ENCODE measurements around the gene MYRIP.

Gene MYRIP

GRCh38 chr3:40248591-40248990 is 439.2 kb downstream of the MYRIP start:
- no peaks in the 10 kb centered on the region for H3K4me1 ChIP-seq (ENCODE audit: control insufficient read depth, insufficient read depth, low read length)
- H3K9me3 ChIP-seq (ENCODE audit: control insufficient read depth, low read length) = no peaks in the 10 kb centered on the region
- no peaks in the 10 kb centered on the region for H3K27me3 ChIP-seq (ENCODE audit: control insufficient read depth, insufficient read depth, low read length, poor library complexity, severe bottlenecking)
- H3K4me3 ChIP-seq (ENCODE audit: insufficient read depth, low read depth, low read length) = no peak overlapping the region
- H3K27ac ChIP-seq (ENCODE audit: insufficient read depth, low read depth, low read length, poor library complexity, severe bottlenecking) = no peak overlapping the region
- no peaks in the 10 kb centered on the region for H3K36me3 ChIP-seq (ENCODE audit: control insufficient read depth, insufficient read depth, low read length)

GRCh38 chr3:40249168-40249567 is 439.8 kb downstream of the MYRIP start:
- H3K4me3 ChIP-seq (ENCODE audit: insufficient read depth, low read depth, low read length) = no peak overlapping the region
- no peaks in the 10 kb centered on the region for H3K4me1 ChIP-seq (ENCODE audit: control insufficient read depth, insufficient read depth, low read length)
- 89 to 95% methylated on average over 3 of the region's 3 CpGs for WGBS, 2 experiments

GRCh38 chr3:40254491-40254890 is 445.1 kb downstream of the MYRIP start:
- no peaks in the 10 kb centered on the region for H3K9me3 ChIP-seq (ENCODE audit: control insufficient read depth, low read length)
- no peaks in the 10 kb centered on the region for H3K27me3 ChIP-seq (ENCODE audit: control insufficient read depth, insufficient read depth, low read length, poor library complexity, severe bottlenecking)
- no peak overlapping the region for H3K27ac ChIP-seq (ENCODE audit: insufficient read depth, low read depth, low read length, poor library complexity, severe bottlenecking)
- H3K4me1 ChIP-seq (ENCODE audit: control insufficient read depth, insufficient read depth, low read length) = no peaks in the 10 kb centered on the region
- no peak overlapping the region for H3K4me3 ChIP-seq (ENCODE audit: insufficient read depth, low read depth, low read length)
- H3K36me3 ChIP-seq (ENCODE audit: control insufficient read depth, insufficient read depth, low read length) = no peaks in the 10 kb centered on the region
- WGBS, 2 experiments = 83 to 90% methylated on average over 2 of the region's 2 CpGs

More at GRCh38 chr3:40249168-40249567, 439.8 kb downstream of the MYRIP start:
- no peaks in the 10 kb centered on the region for H3K27me3 ChIP-seq (ENCODE audit: control insufficient read depth, insufficient read depth, low read length, poor library complexity, severe bottlenecking)
- H3K36me3 ChIP-seq (ENCODE audit: control insufficient read depth, insufficient read depth, low read length) = no peaks in the 10 kb centered on the region
- H3K27ac ChIP-seq (ENCODE audit: insufficient read depth, low read depth, low read length, poor library complexity, severe bottlenecking) = no peak overlapping the region
- no peaks in the 10 kb centered on the region for H3K9me3 ChIP-seq (ENCODE audit: control insufficient read depth, low read length)

GRCh38 chr3:40254891-40255290 is 445.5 kb downstream of the MYRIP start:
- H3K36me3 ChIP-seq (ENCODE audit: control insufficient read depth, insufficient read depth, low read length) = no peaks in the 10 kb centered on the region
- WGBS, 2 experiments = 80 to 91% methylated on average over 2 of the region's 2 CpGs
- no peak overlapping the region for H3K27ac ChIP-seq (ENCODE audit: insufficient read depth, low read depth, low read length, poor library complexity, severe bottlenecking)
- no peak overlapping the region for H3K4me3 ChIP-seq (ENCODE audit: insufficient read depth, low read depth, low read length)
- no peaks in the 10 kb centered on the region for H3K27me3 ChIP-seq (ENCODE audit: control insufficient read depth, insufficient read depth, low read length, poor library complexity, severe bottlenecking)
- H3K4me1 ChIP-seq (ENCODE audit: control insufficient read depth, insufficient read depth, low read length) = no peaks in the 10 kb centered on the region
- H3K9me3 ChIP-seq (ENCODE audit: control insufficient read depth, low read length) = no peaks in the 10 kb centered on the region

GRCh38 chr3:40255532-40255931 is 446.1 kb downstream of the MYRIP start:
- no peak overlapping the region for H3K4me3 ChIP-seq (ENCODE audit: insufficient read depth, low read depth, low read length)
- 80% methylated on average over 1 of the region's 1 CpG for WGBS, 2 experiments
- H3K9me3 ChIP-seq (ENCODE audit: control insufficient read depth, low read length) = no peaks in the 10 kb centered on the region
- no peaks in the 10 kb centered on the region for H3K36me3 ChIP-seq (ENCODE audit: control insufficient read depth, insufficient read depth, low read length)
- no peaks in the 10 kb centered on the region for H3K4me1 ChIP-seq (ENCODE audit: control insufficient read depth, insufficient read depth, low read length)
- no peaks in the 10 kb centered on the region for H3K27me3 ChIP-seq (ENCODE audit: control insufficient read depth, insufficient read depth, low read length, poor library complexity, severe bottlenecking)
- H3K27ac ChIP-seq (ENCODE audit: insufficient read depth, low read depth, low read length, poor library complexity, severe bottlenecking) = no peak overlapping the region

- Histone ChIP-seq H3K9me3 (ENCODE audit: control insufficient read depth, low read length) (no peaks in the 10 kb centered on the region), H3K27me3 (ENCODE audit: control insufficient read depth, insufficient read depth, low read length, poor library complexity, severe bottlenecking) (no peaks in the 10 kb centered on the region), H3K36me3 (ENCODE audit: control insufficient read depth, insufficient read depth, low read length) (no peaks in the 10 kb centered on the region), H3K27ac (ENCODE audit: insufficient read depth, low read depth, low read length, poor library complexity, severe bottlenecking) (no peak overlapping the region), H3K4me3 (ENCODE audit: insufficient read depth, low read depth, low read length) (no peak overlapping the region), H3K4me1 (ENCODE audit: control insufficient read depth, insufficient read depth, low read length) (no peaks in the 10 kb centered on the region)
- 92 to 96% methylated on average over 7 of the region's 7 CpGs for WGBS, 2 experiments
Measured at GRCh38 chr3:40258064-40258463, 448.7 kb downstream of the MYRIP start.

- H3K27ac ChIP-seq (ENCODE audit: insufficient read depth, low read depth, low read length, poor library complexity, severe bottlenecking) = no peak overlapping the region
- 81 to 86% methylated on average over 1 of the region's 1 CpG for WGBS, 2 experiments
- no peaks in the 10 kb centered on the region for H3K27me3 ChIP-seq (ENCODE audit: control insufficient read depth, insufficient read depth, low read length, poor library complexity, severe bottlenecking)
- H3K4me1 ChIP-seq (ENCODE audit: control insufficient read depth, insufficient read depth, low read length) = no peaks in the 10 kb centered on the region
- H3K4me3 ChIP-seq (ENCODE audit: insufficient read depth, low read depth, low read length) = no peak overlapping the region
- H3K36me3 ChIP-seq (ENCODE audit: control insufficient read depth, insufficient read depth, low read length) = no peaks in the 10 kb centered on the region
- no peaks in the 10 kb centered on the region for H3K9me3 ChIP-seq (ENCODE audit: control insufficient read depth, low read length)
Measured at GRCh38 chr3:40258555-40258954, 449.1 kb downstream of the MYRIP start.

- no peak overlapping the region for H3K27ac ChIP-seq (ENCODE audit: insufficient read depth, low read depth, low read length, poor library complexity, severe bottlenecking)
- no peaks in the 10 kb centered on the region for H3K27me3 ChIP-seq (ENCODE audit: control insufficient read depth, insufficient read depth, low read length, poor library complexity, severe bottlenecking)
- H3K9me3 ChIP-seq (ENCODE audit: control insufficient read depth, low read length) = no peaks in the 10 kb centered on the region
- H3K4me3 ChIP-seq (ENCODE audit: insufficient read depth, low read depth, low read length) = no peak overlapping the region
- H3K36me3 ChIP-seq (ENCODE audit: control insufficient read depth, insufficient read depth, low read length) = no peaks in the 10 kb centered on the region
- no peaks in the 10 kb centered on the region for H3K4me1 ChIP-seq (ENCODE audit: control insufficient read depth, insufficient read depth, low read length)
Measured at GRCh38 chr3:40262331-40262730, 452.9 kb downstream of the MYRIP start.

GRCh38 chr3:40264451-40264850 is 455.0 kb downstream of the MYRIP start:
- Histone ChIP-seq H3K4me1 (ENCODE audit: control insufficient read depth, insufficient read depth, low read length) (peaks cover 18% of the 10 kb centered on the region), H3K4me3 (ENCODE audit: insufficient read depth, low read depth, low read length) (no peak overlapping the region), H3K27ac (ENCODE audit: insufficient read depth, low read depth, low read length, poor library complexity, severe bottlenecking) (no peak overlapping the region), H3K36me3 (ENCODE audit: control insufficient read depth, insufficient read depth, low read length) (no peaks in the 10 kb centered on the region), H3K27me3 (ENCODE audit: control insufficient read depth, insufficient read depth, low read length, poor library complexity, severe bottlenecking) (no peaks in the 10 kb centered on the region), H3K9me3 (ENCODE audit: control insufficient read depth, low read length) (no peaks in the 10 kb centered on the region)
- WGBS, 2 experiments = 85 to 100% methylated on average over 1 of the region's 1 CpG

GRCh38 chr3:40265181-40265580 is 455.8 kb downstream of the MYRIP start:
- no peak overlapping the region for H3K4me3 ChIP-seq (ENCODE audit: insufficient read depth, low read depth, low read length)
- H3K9me3 ChIP-seq (ENCODE audit: control insufficient read depth, low read length) = no peaks in the 10 kb centered on the region
- H3K36me3 ChIP-seq (ENCODE audit: control insufficient read depth, insufficient read depth, low read length) = no peaks in the 10 kb centered on the region
- no peak overlapping the region for H3K27ac ChIP-seq (ENCODE audit: insufficient read depth, low read depth, low read length, poor library complexity, severe bottlenecking)
- H3K4me1 ChIP-seq (ENCODE audit: control insufficient read depth, insufficient read depth, low read length) = peaks cover 20% of the 10 kb centered on the region
- no peaks in the 10 kb centered on the region for H3K27me3 ChIP-seq (ENCODE audit: control insufficient read depth, insufficient read depth, low read length, poor library complexity, severe bottlenecking)

GRCh38 chr3:40267937-40268724 is 458.7 kb downstream of the MYRIP start:
- Histone ChIP-seq H3K9me3 (ENCODE audit: control insufficient read depth, low read length) (no peaks in the 10 kb centered on the region), H3K27me3 (ENCODE audit: control insufficient read depth, insufficient read depth, low read length, poor library complexity, severe bottlenecking) (no peaks in the 10 kb centered on the region), H3K27ac (ENCODE audit: insufficient read depth, low read depth, low read length, poor library complexity, severe bottlenecking) (no peak overlapping the region), H3K36me3 (ENCODE audit: control insufficient read depth, insufficient read depth, low read length) (no peaks in the 10 kb centered on the region), H3K4me3 (ENCODE audit: insufficient read depth, low read depth, low read length) (no peak overlapping the region), H3K4me1 (ENCODE audit: control insufficient read depth, insufficient read depth, low read length) (peaks cover 20% of the 10 kb centered on the region)
- WGBS, 2 experiments = 87 to 90% methylated on average over 3 of the region's 4 CpGs
